ENCODE results near the gene CEP170B. TPM values are rescaled to one million over a fixed set of nuclear protein-coding genes. Genes with fewer than 3 reads are reported as not detected.
A peak's percentile ranks its signal among the peaks of the same experiment; 100 is the strongest.

The CEP170B gene
- total RNA-seq, 1 donor from 2014 or later = 30.3 TPM

DNA sequence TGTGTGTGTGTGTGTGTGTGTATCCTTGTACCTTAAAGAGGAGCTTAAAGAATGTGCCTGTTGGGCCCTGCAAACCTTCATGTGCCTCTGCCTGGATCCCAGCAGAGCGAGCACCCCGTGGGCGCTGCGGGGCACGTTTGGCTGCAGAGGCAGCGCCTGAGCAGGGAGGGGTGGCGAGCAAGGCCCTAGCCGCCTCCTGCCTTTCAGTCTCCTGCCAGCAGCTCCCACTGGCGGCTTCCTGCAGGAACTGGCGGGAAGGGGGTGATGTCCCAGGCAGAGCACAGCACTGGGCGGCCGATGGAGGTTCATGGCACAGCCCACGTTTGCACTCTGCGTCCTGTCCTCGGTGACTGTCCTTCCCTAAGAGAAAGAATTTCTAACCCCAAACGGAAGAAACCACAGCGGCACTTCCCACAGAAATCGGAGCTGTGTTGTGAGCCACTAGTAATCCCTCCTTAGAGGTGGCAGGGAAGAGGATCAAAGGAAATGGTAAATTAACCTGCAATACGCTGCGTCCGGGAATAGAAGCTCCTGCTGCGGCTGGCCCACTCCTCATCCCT is 44.3 kb upstream of the CEP170B start:
- Histone ChIP-seq H3K4me1 (peaks cover 12% of the 10 kb centered on the region), H3K27ac (no peak overlapping the region), H3K9me3 (no peaks in the 10 kb centered on the region), H3K27me3 (no peaks in the 10 kb centered on the region), H3K36me3 (no peaks in the 10 kb centered on the region), H3K4me3 (no peak overlapping the region)
- ATAC-seq (peak; percentile 65), DNase-seq (peak; percentile 88)
- TF ChIP-seq, protein P1, sequence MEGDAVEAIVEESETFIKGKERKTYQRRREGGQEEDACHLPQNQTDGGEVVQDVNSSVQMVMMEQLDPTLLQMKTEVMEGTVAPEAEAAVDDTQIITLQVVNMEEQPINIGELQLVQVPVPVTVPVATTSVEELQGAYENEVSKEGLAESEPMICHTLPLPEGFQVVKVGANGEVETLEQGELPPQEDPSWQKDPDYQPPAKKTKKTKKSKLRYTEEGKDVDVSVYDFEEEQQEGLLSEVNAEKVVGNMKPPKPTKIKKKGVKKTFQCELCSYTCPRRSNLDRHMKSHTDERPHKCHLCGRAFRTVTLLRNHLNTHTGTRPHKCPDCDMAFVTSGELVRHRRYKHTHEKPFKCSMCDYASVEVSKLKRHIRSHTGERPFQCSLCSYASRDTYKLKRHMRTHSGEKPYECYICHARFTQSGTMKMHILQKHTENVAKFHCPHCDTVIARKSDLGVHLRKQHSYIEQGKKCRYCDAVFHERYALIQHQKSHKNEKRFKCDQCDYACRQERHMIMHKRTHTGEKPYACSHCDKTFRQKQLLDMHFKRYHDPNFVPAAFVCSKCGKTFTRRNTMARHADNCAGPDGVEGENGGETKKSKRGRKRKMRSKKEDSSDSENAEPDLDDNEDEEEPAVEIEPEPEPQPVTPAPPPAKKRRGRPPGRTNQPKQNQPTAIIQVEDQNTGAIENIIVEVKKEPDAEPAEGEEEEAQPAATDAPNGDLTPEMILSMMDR (IDR thresholded peaks at IDR 0.05) = peak; percentile 51
- intact Hi-C loops (cut with DNase I) = no loop called here

DNA sequence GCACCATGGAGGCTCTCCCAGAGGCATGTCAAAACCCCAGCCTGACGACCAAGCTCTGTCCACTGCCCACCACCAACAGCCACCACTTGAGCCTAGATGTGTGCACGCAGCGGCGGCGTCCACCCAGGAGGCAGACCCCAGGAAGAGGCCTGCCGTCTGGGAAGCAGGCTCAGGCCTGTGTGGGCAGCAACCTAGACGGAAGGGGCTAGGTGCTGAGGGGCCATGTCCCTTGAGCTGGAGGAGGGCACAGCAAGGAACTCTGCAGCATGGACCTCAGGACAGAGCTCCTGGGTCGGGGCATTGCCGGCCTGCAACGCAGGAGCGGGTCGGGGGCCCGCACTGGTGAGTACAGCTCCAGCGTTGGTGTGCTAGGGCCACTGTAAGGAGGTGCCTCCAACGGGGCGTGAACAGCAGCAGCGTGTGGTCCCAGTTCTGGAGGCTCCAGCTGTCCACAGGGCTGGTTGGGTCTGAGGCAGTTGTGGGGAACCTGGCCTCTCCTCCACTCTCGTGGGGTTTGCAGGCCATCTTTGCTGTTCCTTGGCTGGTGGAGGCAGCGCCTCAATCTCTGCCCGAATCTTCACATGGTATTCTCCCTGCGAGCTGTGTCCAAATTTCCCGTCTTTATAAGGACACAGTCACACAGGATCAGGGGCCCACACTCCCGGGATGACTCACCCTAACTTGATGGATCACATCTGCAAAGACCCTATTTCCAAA is 43.7 kb upstream of the CEP170B start:
- ATAC-seq (no peak), DNase-seq (peak; percentile 66)
- no peaks in the 10 kb centered on the region for H3K9me3 ChIP-seq
- H3K27ac ChIP-seq = no peak overlapping the region
- H3K4me1 ChIP-seq = peaks cover 17% of the 10 kb centered on the region
- no peaks in the 10 kb centered on the region for H3K36me3 ChIP-seq
- TF ChIP-seq, protein P1 (IDR thresholded peaks at IDR 0.05) = no peak
- no peaks in the 10 kb centered on the region for H3K27me3 ChIP-seq
- H3K4me3 ChIP-seq = no peak overlapping the region
- intact Hi-C loops (cut with DNase I) = no loop called here

DNA sequence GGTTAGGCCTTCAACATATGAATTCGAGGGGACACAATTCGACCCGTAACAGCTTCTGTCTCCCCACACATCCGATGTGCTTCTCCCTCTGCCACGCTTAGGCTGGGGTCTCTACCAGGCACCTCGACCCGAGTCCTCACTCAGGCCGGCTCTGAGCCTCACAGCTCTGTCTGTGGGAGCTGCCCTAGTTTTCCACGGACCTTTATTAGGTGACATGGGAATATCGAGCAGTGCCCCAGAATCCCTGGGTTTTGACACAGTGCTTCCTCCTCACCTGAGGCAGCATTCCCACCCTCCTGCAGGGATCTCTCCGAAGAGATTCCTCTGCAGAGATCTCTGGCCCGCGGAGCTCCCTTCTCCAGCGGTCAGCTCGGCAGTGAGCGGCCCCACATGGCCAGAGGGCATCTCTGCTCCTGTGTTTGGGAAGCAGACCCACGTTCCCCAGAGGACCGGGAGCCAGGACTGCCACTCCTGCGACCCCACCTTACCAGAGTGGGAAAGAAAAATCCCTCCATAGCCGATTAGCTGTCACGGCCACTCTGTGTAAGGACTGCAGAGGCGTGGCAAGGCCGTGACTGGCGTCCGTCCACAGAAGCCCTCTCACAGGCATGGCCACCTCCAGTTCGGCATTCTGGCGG is 43.0 kb upstream of the CEP170B start:
- H3K4me3 ChIP-seq = no peak overlapping the region
- DNase-seq = peak; percentile 61
- no peak overlapping the region for H3K27ac ChIP-seq
- no peaks in the 10 kb centered on the region for H3K36me3 ChIP-seq
- no peaks in the 10 kb centered on the region for H3K9me3 ChIP-seq
- TF ChIP-seq, protein P1 (IDR thresholded peaks at IDR 0.05) = no peak
- H3K4me1 ChIP-seq = peaks cover 15% of the 10 kb centered on the region
- no peak for ATAC-seq
- intact Hi-C loops (cut with DNase I) = no loop called here
- no peaks in the 10 kb centered on the region for H3K27me3 ChIP-seq

DNA sequence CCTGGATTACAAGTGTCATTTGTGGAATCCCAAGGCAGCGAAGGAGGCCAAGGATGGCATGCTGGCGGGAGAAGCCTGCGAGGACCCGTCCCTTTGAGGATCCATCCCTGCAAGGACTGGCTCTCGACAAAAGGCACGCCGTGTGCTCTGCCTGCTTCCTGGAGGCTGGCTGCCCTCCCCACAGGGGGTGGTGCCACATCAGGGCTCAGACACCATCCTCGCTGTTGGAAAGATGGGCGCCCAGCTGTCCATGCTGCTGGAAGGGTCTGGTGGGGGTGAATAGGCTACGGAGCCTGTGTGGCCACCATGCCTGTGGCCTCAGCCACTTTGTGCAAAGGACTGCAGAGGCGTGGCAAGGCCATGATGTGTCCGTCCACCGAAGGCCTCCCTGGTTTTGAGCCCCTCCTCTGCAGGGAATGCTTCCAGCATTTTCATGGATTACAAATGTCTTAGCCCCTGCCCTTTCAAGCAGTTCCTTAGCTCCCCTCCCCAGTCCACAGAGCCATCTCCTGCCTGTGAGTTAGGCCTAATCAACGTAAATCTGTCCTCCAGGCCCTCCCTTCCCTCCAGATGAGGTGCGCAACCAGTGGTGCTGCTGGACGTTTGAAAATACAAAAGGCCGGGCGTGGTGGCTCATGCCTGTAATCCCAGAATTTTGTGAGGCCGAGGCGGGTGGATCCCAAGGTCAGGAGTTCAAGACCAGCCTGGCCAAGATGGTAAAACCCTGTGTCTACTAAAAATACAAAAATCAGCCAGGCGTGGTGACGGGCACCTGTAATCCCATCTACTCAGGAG is 42.0 kb upstream of the CEP170B start:
- intact Hi-C loops (cut with DNase I) = no loop called here
- Histone ChIP-seq H3K27me3 (no peaks in the 10 kb centered on the region), H3K4me3 (no peak overlapping the region), H3K9me3 (no peaks in the 10 kb centered on the region), H3K27ac (no peak overlapping the region), H3K36me3 (no peaks in the 10 kb centered on the region), H3K4me1 (peaks cover 16% of the 10 kb centered on the region)
- TF ChIP-seq, protein P1 (IDR thresholded peaks at IDR 0.05) = no peak
- DNase-seq (peak; percentile 56), ATAC-seq (no peak)

DNA sequence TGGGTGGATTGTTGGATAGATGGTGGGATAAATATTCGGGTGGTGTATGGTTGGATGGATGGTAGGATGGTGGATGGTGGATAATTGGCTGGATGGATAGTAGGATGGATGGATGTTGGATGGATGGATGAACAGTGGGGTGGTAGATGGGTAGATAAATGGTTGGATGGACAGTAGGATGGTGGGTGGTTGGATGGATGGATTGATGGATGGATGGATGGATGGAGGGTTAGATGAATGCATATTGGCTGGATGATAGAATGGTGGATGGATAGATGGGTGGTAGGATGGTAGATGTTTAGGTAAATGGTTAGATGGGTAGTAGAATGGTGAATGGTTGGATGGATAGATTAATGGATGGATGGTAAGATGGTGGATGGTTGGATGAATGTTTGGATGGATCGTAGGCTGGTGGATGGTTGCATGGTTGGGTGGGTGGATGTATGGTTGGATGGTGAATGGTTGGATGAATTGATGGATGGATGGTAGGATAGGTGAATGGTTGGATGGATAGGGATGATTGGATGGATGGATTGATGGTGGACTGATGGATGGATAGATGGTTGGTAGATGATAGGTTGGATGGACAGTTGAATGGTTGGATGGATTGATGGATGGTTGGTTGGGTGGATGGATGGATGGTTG is 40.6 kb upstream of the CEP170B start:
- H3K9me3 ChIP-seq = no peaks in the 10 kb centered on the region
- H3K27me3 ChIP-seq = no peaks in the 10 kb centered on the region
- DNase-seq (no peak), ATAC-seq (no peak)
- H3K4me1 ChIP-seq = peaks cover 16% of the 10 kb centered on the region
- H3K27ac ChIP-seq = no peak overlapping the region
- intact Hi-C loops (cut with DNase I) = no loop called here
- TF ChIP-seq, protein P1 (IDR thresholded peaks at IDR 0.05) = no peak
- H3K4me3 ChIP-seq = no peak overlapping the region
- H3K36me3 ChIP-seq = no peaks in the 10 kb centered on the region

All from upper lobe of right lung (tissue), 1 donor.